Measurements from ENCODE around the gene CA5A. TPM values are rescaled to one million over a fixed set of nuclear protein-coding genes. Genes with fewer than 3 reads are reported as not detected.
"Not testable (repeated sequence)": the region's sequence is repeated elsewhere in the genome, so short reads cannot be mapped to it uniquely, and the experiment has no call there.

Gene CA5A
- total and polyA plus RNA-seq, 2 of the 4 experiments (the other 2 are of a cell fraction): not detected

DNA sequence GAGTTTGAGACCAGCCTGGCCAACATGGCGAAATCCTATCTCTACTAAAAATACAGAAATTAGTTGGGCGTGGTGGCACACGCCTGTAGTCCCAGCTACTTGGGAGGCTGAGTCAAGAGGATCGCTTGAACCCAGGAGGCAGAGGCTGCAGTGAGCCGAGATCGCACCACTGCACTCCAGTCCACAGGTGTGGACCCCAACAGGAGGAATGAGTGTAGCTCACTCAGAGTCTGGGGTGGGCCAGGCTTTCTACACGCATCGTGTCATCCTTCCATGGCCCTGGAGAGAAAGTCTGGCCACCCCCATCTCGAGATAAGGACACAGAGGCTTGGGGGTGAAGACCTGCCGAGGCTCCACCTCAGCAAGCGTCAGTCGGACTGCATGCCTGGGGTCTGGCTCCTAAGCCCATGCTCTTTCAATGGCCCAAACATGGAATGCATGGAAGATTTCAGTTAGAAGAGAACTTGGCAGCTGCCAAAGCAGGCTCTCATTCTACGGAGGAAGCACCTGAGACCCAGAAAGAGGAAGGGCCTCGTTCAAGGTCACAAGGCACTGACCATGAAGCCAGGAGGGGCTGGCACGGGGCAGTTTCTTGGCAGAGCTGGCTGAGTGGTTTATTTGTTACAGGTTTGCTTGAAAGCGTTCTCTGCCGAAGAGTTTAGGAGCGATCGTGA, 1.4 kb downstream of the CA5A start:
- H3K9ac ChIP-seq (ENCODE audit: low read depth, low read length); in situ Hi-C loops (cut with MboI; ENCODE audit: low sequenced_read_pairs); H3K27ac ChIP-seq (ENCODE audit: insufficient read depth, low read length); H3K36me3 ChIP-seq (ENCODE audit: control insufficient read depth, insufficient read depth, low read length); DNase-seq; POLR2A ChIA-PET (ENCODE audit: unreplicated experiment); H3K4me2 ChIP-seq (ENCODE audit: low read depth, low read length); H2BK15ac ChIP-seq (ENCODE audit: low read depth, low read length); H3K79me1 ChIP-seq (ENCODE audit: low read depth in 1 of 2, low read length in 2 of 2); H3K4me1 ChIP-seq (ENCODE audit: control insufficient read depth, insufficient read depth, low read length); CTCF ChIA-PET; H4K5ac ChIP-seq (ENCODE audit: low read depth, low read length); BruUV-seq (replicated peaks); H3K9me1 ChIP-seq (ENCODE audit: insufficient read depth, low read length); H2BK120ac ChIP-seq (ENCODE audit: low read depth, low read length); intact Hi-C loops (cut with micrococcal nuclease); H2AFZ ChIP-seq (replicated peaks; ENCODE audit: low read length, poor library complexity); H3K56ac ChIP-seq (ENCODE audit: extremely low read depth, insufficient read depth, low read length); H4K8ac ChIP-seq (ENCODE audit: low read depth in 2 of 2, low read length in 2 of 2); H4K91ac ChIP-seq (ENCODE audit: insufficient read depth, low read depth, low read length); H2AK9ac ChIP-seq (replicated peaks; ENCODE audit: low read depth, low read length, poor library complexity); H3K4ac ChIP-seq (ENCODE audit: low read depth, low read length); H2BK20ac ChIP-seq (ENCODE audit: low read depth, low read length); H2AK5ac ChIP-seq (ENCODE audit: low read depth, low read length); H3K18ac ChIP-seq (ENCODE audit: low read depth, low read length); H3K23ac ChIP-seq (ENCODE audit: low read depth, low read length); H2BK5ac ChIP-seq (ENCODE audit: low read depth, low read length, poor library complexity, severe bottlenecking); H4K20me1 ChIP-seq (ENCODE audit: insufficient read depth, low read length); H3K9me3 ChIP-seq (ENCODE audit: control insufficient read depth, insufficient read depth, low read length); ATAC-seq (ENCODE audit: low read depth); H3K14ac ChIP-seq (replicated peaks; ENCODE audit: low read depth, low read length); H3K4me3 ChIP-seq (ENCODE audit: insufficient read depth, low read depth, low read length); dilution Hi-C loops (cut with HindIII; ENCODE audit: low sequenced_read_pairs, unreplicated experiment): not testable (repeated sequence)
- peaks cover 21% of the 10 kb centered on the region for H3K27me3 ChIP-seq (ENCODE audit: control insufficient read depth, insufficient read depth, low read length)
- 78% methylated on average over 10 of the region's 19 CpGs; no CpG with 5 or more reads in 1 of the 2 experiments for WGBS, 2 experiments (ENCODE audit: extremely low coverage in 2 of 2, insufficient read length in 1 of 2)

Data from IMR-90 (cell line).